Measurements from ENCODE around the gene MYEF2.

Gene MYEF2

GRCh38 chr15:48144889-48145288 lies 33.2 kb downstream of the MYEF2 start:
- DNase-seq: no peak

DNA sequence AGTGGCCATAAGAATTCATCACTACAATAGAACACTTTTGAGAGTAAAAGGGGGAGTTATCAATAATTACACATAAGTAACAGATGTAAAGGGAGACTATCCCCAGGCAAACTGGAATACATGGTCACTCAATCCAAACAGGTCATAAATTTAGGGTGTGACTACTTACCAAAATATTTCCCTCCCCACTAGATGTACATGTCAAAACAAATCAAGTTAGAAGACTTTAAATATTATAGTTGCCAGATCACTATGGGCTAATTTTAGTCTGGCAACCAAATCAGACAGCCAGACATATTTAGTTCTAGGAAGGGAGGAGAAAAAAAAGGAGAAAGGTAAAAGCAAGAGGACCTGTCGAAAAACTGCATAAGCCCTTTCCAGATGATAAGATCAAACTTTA lies 34.2 kb downstream of the MYEF2 start:
- no peak for DNase-seq

- DNase-seq: no peak
These were observed 45.2 kb downstream of the MYEF2 start for GRCh38 chr15:48132874-48133273.

- no peak for DNase-seq
These were observed 46.8 kb downstream of the MYEF2 start for GRCh38 chr15:48131324-48131723.

DNA sequence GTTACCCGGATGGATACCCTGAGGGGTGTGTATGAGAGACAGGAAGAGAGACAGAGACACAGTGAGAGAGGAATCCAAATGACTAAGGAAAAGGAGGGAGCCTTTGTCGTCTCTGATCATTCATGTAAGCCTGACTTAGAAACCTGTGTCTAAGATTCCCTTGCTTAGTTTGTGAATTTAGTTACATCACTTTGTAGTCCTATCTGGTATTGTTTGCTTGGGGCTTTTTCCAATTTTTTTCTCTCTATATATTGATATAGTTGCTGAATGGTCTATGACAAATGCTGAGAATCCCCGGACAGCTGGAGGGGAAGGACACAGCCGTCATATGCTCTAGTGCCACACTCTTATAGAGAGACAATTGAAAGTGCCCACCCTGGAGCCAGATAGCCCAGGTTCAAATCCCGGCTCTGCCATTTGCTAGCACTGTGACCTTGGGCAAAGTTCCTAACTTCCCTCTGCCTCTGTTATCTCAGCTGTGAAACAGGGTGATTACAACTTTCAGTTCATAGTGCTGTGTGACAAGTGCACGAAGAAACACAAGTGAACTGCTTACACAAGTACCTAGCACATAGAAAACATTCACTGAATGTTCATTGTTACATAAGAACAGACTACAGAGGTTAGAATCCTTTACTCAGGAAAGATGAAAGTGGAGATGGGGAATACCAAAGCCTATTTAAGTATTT lies 51.3 kb downstream of the MYEF2 start:
- DNase-seq: no peak

DNA sequence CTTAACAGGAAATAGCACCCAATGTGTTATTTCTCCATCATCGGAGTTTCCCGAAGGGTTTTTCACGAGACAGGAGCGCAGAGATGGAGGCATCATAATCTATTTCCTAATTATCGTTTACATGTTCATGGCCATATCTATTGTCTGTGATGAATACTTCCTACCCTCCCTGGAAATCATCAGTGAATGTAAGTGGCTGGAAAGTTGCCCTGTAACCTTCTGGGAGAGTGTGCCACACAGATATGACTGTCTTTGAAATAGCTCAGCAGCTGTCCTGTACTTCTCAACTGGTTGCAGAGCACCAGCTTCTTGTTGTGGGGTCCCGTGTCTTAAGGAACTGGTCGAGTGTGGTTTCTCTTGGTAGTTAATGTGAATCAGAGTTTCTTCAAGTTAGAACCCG lies 56.2 kb downstream of the MYEF2 start:
- no peak for DNase-seq

DNA sequence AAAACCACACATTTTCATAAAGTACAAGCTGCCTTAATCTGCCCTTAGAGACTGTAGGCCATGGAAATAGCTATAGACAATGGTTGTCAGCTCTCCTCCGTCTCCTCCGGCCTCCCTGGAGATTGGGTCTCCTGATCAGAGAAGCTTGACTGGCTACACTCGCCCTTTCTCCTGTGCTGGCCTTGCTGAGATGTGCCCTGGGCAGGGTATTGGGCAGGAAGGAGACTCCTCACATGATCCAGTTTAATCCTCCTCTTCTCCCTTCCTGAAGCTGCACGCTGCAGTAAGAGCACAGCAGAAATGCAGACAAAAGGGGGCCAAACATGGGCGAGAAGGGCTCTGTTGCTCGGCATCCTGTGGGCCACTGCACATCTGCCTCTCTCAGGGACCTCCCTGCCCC lies 57.4 kb downstream of the MYEF2 start, which contains the start of gene SLC24A5:
TSS of gene SLC24A5 (plus strand) at position 246 of the 400 bp plus-strand sequence. CDS start at position 301, 55 bp downstream.
- no peak for DNase-seq

DNA sequence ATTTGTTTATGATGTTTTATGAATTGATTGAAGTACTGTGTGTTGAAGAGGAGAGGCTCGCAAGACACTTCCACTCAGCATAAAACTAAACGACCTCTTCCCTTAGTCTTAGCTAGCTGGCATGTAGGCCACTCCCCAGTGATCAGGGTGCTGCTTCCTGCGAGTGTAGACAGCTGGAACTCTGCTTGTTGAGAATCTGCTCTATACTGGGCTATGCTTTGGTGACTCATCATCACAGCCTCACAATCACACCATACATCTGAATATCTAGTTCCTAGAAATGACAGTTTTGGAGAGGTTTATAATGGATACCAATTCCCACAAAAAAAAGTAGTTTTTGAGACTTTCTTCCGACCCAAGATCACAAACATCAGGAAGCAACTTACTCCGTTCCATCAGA lies 58.8 kb downstream of the MYEF2 start:
- DNase-seq: no peak

- no peak for DNase-seq
These were observed 65.9 kb downstream of the MYEF2 start for GRCh38 chr15:48112242-48112641.

DNA sequence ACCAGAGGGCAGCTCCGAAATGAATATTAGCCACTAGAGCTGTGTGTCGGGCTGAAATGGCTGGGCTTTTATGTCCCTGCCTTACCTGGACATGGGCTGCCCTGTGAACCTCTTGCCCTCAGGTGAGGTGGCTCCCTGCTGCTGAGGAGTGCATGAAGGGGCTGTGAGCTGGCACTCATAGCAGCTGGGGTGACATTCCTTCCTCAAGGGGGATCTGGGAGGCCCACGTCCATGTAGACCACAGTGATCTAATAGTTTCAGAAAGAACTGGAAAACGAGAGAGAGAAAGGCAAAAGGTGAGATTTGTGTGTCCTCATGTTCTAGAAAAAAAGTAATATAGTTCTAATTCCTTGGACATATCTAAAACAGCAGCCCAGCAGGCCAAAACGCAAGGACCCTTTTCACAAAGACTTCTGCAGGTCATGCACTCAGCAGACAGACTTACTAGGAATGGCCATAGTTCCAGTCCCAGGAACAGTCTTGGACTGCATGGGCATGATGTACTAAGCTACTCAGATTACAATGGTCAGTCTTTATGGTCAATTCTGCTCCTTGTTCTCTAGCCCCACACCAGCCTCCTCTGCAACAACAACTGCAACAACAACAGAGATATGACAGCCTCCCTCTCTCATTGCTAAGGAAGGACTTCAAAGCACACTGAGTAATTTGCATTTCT lies 68.1 kb downstream of the MYEF2 start:
- DNase-seq: no peak

- DNase-seq: no peak
These were observed 68.9 kb downstream of the MYEF2 start for GRCh38 chr15:48109212-48109611.

DNA sequence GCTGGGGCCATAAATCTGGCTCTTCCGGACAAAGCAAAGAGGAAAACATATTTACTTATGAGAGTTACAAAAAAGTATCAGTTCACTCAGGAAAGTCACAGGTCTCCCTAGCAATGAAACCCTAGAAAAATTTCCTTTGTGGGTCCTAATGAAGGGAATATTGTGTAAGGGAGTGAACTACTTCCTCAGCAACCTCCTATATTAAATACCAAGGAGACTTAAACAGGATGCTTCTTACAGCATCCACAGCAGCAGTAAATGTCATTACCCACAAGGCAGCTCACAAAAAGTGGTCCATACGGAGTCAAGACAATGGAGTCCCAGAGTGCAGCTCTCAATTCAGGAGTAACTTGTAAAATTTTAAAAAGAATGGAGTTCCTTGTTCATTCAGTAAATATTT lies 72.2 kb downstream of the MYEF2 start:
- no peak for DNase-seq

GRCh38 chr15:48103647-48104046 lies 74.4 kb downstream of the MYEF2 start:
- DNase-seq: no peak

GRCh38 chr15:48102167-48102566 lies 75.9 kb downstream of the MYEF2 start:
- DNase-seq: no peak

GRCh38 chr15:48101376-48101961 lies 76.6 kb downstream of the MYEF2 start:
- no peak for DNase-seq

- no peak for DNase-seq
These were observed 80.8 kb downstream of the MYEF2 start for GRCh38 chr15:48097264-48097663.

- DNase-seq: no peak
These were observed 81.3 kb downstream of the MYEF2 start for GRCh38 chr15:48096813-48097212.

DNA sequence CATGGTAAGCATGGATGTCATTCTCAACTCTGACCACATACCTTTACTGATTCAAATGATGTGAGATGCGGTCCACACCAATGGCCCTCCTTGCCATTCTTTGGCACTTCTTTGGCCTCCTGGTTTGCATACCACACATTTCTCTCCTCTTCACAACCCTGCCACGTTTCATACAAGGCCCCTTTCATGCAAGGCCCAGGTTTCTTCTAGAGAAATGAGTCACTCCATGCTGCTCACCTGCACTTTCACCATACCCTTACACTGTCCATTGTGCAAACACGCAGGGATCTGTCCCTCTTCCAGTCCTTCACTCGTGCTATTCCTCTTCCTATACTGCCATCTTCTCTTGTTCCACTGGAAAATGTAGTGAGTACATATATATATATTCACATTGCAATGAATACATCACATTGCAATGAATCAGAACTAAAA lies 81.7 kb downstream of the MYEF2 start:
- DNase-seq: no peak

- no peak for DNase-seq
These were observed 86.6 kb downstream of the MYEF2 start for GRCh38 chr15:48091522-48091921.

DNA sequence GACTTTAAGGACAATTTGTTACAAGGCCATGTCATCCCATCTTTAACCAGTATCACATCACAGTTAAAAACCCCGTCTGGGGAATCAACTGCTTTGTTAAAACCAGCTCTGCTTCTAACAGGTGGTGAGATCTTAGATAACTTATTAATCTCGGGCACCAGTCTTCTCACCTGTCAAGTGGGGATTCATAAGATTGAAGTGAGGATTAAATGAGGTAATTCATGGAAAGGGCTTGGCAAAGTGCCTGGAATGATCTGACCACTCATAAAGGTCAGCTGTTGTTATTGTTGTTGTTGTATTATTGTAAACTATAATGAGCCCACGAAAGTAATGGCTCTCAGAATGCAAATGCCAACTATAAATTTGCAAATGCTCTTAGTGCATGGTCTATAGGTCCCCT lies 87.4 kb downstream of the MYEF2 start:
- no peak for DNase-seq

DNA sequence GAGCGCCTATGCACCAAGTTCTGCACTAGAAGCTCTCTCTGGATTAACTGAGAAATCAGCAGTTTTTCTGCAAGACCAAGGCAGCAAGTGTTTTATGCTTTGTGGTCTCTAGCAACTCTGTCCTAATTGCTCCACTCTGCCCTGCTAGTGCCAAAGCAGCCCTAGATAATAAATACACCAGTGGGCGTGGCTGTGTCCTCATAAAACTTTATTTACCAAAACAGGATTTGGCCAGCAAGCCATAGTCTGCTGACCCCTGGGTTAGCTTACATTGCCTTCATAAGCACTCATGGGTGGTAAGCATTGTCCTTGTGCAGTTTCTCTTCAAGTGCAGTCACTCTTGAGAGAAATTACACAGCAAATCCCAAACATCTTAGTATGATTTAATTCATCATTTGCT lies 88.0 kb downstream of the MYEF2 start:
- DNase-seq: no peak

- DNase-seq: no peak
These were observed 88.4 kb downstream of the MYEF2 start for GRCh38 chr15:48089702-48090101.

DNA sequence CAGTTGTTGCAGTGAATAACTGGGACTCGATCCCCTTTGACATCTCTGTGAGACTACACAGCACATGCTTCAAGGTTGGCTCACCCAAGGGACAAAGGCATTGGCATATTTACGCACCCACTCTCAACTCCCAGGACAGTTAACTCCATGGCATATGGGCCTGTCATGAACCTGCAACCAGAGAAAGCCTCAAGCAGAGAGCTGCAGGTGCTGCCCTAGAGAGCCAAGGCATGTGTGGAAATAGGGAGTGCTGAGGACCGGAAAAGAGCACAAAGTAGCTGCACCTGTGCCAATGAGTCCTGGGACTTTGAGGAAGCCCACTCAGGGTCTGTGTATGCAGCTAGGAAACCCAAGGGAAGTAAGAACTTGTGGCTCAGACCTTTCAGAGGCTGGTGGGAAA lies 90.3 kb downstream of the MYEF2 start:
- DNase-seq: no peak

GRCh38 chr15:48086576-48086975 lies 91.5 kb downstream of the MYEF2 start:
- no peak for DNase-seq
